C4-2B (cell line): ENCODE data around the gene CSDE1.

Experiments used
- ZFX ChIP-seq: fragments of 450-650 bp; IDR thresholded peaks from 2 replicates; pipeline ENCODE4 v1.6.1; 2017
- TF ChIP-seq, protein P1 (sequence below): fragments of 450-650 bp; conservative IDR thresholded peaks from 2 replicates; pipeline ENCODE4 v1.5.1; 2017; ENCODE audit warnings: mild to moderate bottlenecking

DNA sequence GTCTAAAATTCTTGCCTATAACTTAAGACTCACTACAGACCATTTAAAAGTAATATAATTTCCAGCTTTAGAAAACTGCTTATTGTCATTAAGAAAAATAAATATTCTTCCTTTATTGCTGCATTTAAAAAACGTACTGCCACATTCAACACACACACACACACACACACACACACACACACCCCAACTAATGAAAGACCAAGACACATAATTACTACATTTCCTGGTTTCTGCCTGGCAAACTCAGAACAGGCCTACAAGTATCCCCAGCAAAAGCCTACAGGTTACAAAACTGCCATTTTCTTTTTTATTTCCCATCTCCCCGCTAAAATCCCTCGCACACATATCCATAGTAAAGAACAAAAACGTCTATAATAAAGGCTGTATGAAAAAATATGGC is 89.4 kb downstream of the CSDE1 start:
- TF ChIP-seq, protein P1, sequence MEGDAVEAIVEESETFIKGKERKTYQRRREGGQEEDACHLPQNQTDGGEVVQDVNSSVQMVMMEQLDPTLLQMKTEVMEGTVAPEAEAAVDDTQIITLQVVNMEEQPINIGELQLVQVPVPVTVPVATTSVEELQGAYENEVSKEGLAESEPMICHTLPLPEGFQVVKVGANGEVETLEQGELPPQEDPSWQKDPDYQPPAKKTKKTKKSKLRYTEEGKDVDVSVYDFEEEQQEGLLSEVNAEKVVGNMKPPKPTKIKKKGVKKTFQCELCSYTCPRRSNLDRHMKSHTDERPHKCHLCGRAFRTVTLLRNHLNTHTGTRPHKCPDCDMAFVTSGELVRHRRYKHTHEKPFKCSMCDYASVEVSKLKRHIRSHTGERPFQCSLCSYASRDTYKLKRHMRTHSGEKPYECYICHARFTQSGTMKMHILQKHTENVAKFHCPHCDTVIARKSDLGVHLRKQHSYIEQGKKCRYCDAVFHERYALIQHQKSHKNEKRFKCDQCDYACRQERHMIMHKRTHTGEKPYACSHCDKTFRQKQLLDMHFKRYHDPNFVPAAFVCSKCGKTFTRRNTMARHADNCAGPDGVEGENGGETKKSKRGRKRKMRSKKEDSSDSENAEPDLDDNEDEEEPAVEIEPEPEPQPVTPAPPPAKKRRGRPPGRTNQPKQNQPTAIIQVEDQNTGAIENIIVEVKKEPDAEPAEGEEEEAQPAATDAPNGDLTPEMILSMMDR: no peak
- no peak for TF ChIP-seq ZFX
